HUDEP-2 (cell line): ENCODE data around the gene KNDC1.

ENCODE experiments used
- DNase-seq, 76 experiments: peaks; one replicate each; lab custom pipeline; 2025; ENCODE audit not compliant: unreplicated experiment in 76 of 76; lab: John Stamatoyannopoulos, UW

KNDC1 gene

GRCh38 chr10:133237588-133238465 is 77.8 kb downstream of the KNDC1 start, which contains the start of gene VENTX:
Gene VENTX, plus strand, starts transcription at chr10:133237855. Its CDS starts 60 bp downstream, at chr10:133237915.
- peak in 3 of 76 experiments; percentile 11 to 28 (median 15) for DNase-seq

DNA sequence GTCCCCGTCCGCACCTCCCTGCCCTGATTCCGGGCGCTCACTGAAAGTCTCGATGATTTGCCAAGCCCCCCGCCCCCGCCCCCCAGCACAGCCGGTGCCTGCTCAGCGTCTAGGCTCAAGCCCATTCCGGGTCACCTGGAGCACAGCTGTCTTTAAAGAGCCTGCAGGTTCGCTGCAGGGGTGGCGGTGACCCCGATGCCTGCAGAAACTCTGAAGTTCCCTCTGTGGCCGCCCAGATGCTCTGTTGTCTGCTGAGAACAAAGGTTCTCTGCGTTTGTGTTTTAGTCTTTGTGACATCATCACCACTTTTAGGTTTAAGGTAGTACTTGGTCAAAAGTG is 78.4 kb downstream of the KNDC1 start:
- DNase-seq, result no peak

DNA sequence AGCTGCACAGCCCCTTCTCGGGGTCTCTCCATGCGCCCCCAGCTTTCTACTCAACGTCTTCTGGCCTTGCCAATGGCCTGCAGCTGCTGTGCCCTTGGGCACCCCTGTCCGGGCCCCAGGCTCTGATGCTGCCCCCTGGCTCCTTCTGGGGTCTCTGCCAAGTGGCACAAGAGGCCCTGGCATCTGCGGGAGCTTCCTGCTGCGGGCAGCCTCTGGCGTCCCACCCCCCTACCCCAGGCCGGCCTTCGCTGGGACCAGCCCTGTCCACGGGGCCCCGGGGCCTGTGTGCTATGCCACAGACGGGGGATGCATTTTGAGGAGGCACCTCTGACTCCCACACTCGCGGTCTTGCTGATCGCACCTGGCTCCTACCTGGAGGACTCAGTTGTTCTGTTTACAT is 80.0 kb downstream of the KNDC1 start:
- DNase-seq, result no peak

DNA sequence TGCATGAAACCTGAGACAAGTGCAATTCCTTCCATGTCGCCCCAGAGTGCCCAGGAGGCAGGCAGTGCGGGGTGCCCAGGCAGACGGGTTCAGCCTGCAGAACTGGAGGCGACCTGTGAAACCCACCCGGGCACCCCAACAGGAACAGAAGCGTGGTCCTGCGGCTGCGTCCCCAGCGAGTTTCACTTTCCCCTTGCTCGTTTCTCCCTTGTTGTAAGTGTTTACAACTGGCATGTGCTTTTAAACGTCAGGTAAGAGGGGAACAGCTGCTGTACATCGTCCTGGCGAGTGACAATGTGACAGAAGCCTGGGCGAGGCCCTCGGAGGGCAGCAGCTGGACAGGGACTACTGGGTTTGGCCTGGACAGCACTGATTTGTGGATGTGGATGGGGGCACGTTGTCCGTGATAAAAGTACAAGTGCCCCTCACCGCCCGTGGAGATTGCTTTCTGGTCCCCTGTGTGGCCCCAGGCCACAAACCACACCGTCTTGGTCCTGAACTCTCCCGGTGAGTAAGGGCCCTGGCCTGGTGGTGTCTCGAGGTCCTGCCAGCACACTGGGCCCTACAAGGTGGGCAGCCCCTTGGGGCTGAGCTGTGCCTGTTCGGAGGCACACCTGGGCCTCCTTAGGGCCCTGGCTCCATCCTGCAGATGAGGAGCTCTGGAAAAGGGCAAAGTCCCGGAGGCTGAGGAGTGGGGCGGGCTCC is 81.6 kb downstream of the KNDC1 start:
- DNase-seq, result no peak

DNA sequence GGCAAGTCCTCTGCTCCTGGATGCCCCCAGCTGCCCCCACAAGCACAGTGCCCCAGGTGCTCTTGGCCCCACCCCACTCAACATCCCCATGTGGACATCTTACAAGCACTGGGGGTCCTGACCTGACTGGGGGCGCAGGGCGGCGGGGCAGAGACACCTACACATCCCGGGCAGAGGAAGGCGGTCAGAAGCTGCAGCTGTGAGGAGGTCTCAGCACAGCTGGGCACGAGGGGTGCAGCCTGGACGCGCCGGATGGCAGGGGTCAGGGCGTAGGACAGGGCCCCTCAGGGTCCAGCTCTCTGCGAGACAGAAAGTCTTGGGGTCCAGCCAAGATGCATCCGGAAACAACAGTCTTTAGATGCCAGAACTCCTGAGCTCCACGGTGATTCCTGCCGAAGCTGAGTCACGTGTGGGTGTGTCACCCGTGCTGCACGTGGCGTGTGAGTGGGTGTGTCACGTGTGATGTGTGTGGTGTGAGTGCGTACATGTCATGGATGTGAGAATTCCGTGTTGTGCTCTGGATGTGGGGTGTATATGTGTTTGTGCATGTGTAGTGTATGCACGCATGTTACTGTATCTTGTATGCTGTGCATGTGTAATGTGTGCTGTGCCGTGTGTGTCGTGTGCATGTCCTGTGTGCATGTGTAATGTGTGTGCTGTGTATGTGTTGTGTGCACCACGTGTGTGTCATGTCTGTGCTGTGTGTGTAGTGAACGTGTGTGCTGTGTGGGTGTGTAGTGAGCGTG is 82.8 kb downstream of the KNDC1 start:
- peak in 1 of 76 experiments; percentile 12 for DNase-seq

- no peak for DNase-seq
Observed at GRCh38 chr10:133243593-133243992, 83.6 kb downstream of the KNDC1 start.

DNA sequence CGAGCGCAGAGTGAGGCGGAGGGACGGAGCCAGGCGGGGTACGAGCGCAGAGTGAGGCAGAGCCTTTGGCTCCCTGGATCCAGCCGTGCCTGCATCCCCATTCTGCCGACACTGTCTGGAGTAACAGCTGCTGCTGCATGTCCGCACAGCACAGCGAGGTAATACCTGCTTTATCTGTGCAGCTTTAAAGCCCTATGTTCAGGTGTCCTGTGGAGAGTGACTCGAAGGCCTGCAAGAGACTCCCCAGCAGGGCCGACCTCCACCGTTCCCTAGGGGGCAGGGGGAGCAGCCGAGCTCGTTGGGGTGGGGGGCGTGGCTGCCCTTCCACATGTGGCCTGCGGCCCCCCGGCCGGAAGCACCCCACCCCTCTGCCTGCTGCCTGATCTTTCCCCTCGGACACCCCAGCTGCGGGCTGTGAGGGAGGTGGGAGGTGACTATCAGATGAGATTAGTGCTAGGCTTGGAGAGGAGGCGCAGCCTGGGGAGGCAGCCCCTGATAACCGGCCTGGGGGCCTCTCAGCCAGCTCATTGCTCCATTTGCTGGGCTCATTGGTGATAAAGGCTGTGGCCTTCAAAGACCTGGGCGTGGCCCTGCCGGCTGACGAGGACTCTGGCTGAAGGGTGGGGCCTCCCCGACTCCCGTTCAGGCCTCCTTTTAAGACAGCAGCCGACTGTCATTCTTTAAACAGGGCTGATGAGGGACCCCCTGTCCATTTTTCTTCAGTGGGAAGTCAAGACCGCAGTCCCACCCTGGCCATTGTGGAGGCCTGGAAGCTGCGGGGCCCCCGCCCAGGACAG is 85.6 kb downstream of the KNDC1 start:
- peak in 75 of 76 experiments; percentile 46 to 98 (median 93) for DNase-seq

DNA sequence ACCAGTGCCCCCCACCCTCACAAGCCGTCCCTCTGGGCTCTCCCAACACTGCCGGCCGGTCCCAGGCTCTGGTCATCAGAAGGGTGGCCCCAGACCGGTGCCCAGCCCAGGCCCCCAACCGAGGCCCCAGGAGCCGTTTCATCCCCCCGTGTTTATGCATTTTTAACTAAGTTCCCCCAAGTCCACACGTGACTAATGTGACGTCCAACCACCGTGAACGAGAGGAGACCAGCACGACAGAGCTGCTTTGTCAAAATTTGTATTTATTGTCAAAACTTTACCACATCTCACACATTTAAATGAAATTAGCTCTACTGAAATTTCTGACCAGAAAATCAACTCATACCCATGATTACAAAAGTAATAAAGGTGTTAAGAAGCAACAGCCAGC is 86.2 kb downstream of the KNDC1 start:
- DNase-seq, result no peak

GRCh38 chr10:133247681-133248333 is 87.8 kb downstream of the KNDC1 start:
- DNase-seq, result no peak

DNA sequence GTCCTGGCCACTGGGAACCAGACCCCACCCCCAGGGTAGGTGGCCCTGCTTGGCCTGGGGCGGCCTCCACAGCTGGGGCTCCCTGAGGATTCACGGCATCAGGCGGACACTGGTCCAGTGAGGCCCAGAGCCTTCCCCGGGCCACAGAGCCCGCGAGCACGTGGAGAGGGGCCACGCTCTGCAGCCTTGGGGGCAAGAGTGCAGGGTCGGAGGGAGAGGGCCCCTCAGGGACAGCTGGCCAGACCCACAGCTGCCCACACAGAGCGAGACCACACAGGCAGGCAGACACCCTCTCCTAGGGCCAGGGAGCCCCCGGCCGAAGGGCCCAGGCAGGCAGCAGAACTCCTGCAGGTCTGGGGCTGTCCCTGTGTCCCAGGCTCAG is 88.3 kb downstream of the KNDC1 start:
- DNase-seq, result no peak

DNA sequence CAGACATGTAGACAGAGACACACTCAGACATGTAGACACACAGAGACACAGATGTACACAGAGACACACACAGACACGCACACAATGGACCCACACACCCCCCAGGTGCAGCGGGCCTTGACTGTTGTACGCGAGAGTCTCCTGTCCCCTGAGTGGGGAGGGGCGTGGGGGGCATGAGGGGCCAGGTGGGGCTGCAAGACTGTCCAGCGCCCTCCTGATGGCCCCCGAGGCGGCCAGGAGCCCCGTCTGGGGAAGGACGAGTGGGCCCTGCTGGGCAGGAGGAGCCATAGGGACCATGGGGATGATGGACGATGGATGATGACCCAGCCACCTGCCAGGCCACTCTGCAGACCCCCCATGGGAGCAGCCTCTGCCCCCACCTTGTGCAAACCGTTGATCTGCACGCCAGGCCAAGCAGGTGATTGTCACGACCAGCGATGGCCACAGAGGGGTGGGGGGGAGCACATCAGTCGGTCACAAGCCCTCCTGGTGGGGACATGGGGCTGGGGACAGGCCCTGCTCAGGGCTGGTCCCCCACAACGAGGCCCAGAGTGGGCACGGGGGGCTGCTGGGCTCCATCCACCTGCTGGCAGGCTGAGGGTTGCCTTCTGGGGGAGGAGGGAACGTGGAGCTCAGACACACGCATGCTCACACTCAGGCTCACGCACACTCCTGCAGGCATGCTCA is 89.2 kb downstream of the KNDC1 start:
- peak in 1 of 76 experiments; percentile 9 for DNase-seq

DNA sequence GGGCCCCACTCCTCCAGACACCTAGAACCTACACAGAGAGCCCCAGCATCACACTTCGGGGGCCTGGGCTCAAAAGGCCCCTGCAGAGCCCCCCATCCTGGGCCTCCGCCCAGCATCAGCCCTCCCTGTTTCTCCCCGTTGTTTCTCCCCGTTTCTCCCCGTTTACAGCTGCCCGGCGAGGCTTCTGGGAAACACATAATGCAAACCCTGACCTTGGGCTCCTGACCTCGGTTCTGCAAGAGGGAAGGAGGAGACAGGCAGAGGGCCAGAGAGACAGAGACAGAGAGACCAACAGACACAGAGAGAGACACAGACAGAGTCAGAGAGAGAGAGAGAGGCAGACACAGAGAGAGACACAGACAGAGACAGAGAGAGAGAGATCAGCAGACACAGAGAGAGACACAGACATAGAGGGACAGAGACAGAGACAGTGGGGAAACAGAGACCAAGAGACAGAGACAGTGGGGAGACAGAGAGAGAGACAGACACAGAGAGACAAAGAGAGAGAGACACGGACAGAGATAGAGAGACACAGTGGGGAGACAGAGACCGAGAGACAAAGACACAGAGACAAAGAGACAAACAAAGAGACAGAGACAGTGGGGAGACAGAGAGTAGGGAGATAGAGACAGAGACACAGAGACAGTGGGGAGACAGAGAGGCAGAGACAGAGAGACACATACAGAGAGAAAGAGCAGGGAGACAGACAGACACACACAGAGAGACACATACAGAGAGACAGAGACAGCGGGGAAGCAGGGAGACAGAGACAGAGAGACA is 90.1 kb downstream of the KNDC1 start:
- DNase-seq, result peak in 12 of 76 experiments; percentile 3 to 38 (median 18)

GRCh38 chr10:133251388-133252222 is 91.6 kb downstream of the KNDC1 start:
- DNase-seq, result peak in 21 of 76 experiments; percentile 11 to 48 (median 25)

DNA sequence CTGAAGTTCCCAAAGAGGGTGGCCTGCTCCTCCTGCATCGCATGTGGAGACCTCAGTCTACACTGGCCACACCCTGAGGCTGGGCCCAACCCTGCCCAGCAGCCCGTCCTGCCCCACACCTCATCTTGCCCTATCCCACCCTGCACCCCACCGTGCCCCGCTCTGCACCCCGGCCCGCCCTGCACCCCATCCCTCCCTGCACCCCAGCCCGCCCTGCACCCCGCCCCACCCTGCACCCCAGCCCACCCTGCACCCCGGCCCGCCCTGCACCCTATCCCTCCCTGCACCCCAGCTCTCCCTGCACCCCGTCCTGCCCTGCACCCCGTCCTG is 92.2 kb downstream of the KNDC1 start:
- DNase-seq, result no peak

- DNase-seq, result no peak
Observed at GRCh38 chr10:133253361-133253955, 93.4 kb downstream of the KNDC1 start.

GRCh38 chr10:133254421-133255120 is 94.6 kb downstream of the KNDC1 start:
- DNase-seq, result peak in 2 of 76 experiments; percentile 3 to 20

GRCh38 chr10:133255323-133255722 is 95.3 kb downstream of the KNDC1 start:
- no peak for DNase-seq
